Keratinocyte (primary cell): ENCODE data around the gene TNFSF15. TPM values are rescaled to one million over a fixed set of nuclear protein-coding genes. Genes with fewer than 3 reads are reported as not detected.

ENCODE experiments used
- DNase-seq: peaks from one replicate; pipeline ENCODE4 v3.0.0-alpha.2; 2011; ENCODE audit warnings: low read depth, missing footprints, low spot score
- FAIRE-seq: peaks from 2 replicates; lab custom pipeline; 2011; peaks lifted over from hg19 to GRCh38; lab: Jason Lieb, UNC
- H2AFZ ChIP-seq: 2 replicates; pipeline ENCODE4 v1.6.0; 2012; ENCODE audit warnings: low read length, control low read depth, inconsistent platforms; ENCODE audit not compliant: control insufficient read depth
- H3K27ac ChIP-seq: 2 replicates; pipeline ENCODE4 v1.5.1; 2011; ENCODE audit warnings: low read length; ENCODE audit not compliant: control insufficient read depth, insufficient read depth
- H3K27me3 ChIP-seq: 3 replicates; pipeline ENCODE4 v1.6.0; 2011; ENCODE audit warnings: low read length; ENCODE audit not compliant: control insufficient read depth, insufficient read depth; ENCODE audit errors: extremely low read depth
- H3K36me3 ChIP-seq, 2 experiments: 2 replicates in 1 of 2; 3 replicates in 1 of 2; pipeline ENCODE4 v1.5.1; 2011; ENCODE audit warnings: low read length in 2 of 2, mild to moderate bottlenecking in 1 of 2; ENCODE audit not compliant: control insufficient read depth in 2 of 2, insufficient read depth in 2 of 2; ENCODE audit errors: extremely low read depth in 1 of 2
- H3K4me1 ChIP-seq: 3 replicates; pipeline ENCODE4 v1.5.1; 2011; ENCODE audit warnings: low read length; ENCODE audit not compliant: control insufficient read depth, insufficient read depth; ENCODE audit errors: extremely low read depth
- H3K4me2 ChIP-seq: 3 replicates; pipeline ENCODE4 v1.6.0; 2011; ENCODE audit warnings: low read depth, low read length; ENCODE audit not compliant: control insufficient read depth, insufficient read depth; ENCODE audit errors: extremely low read depth
- H3K4me3 ChIP-seq, 3 experiments: fragments of 200-600 bp in 1 of 3; sonication (generic) in 1 of 3; 2 replicates in 2 of 3; 3 replicates in 1 of 3; pipeline ENCODE4 v1.5.1; 2011 to 2016; ENCODE audit warnings: low read length in 3 of 3, mild to moderate bottlenecking in 3 of 3, control low read depth in 2 of 3, inconsistent platforms in 1 of 3, low read depth in 1 of 3, mixed read lengths in 1 of 3, mixed run types in 1 of 3, moderate library complexity in 1 of 3; ENCODE audit not compliant: control insufficient read depth in 2 of 3, insufficient read depth in 2 of 3; ENCODE audit errors: extremely low read depth in 1 of 3
- H3K79me2 ChIP-seq: 2 replicates; pipeline ENCODE4 v1.6.0; 2012; ENCODE audit warnings: low read length; ENCODE audit not compliant: control insufficient read depth, insufficient read depth
- H3K9ac ChIP-seq: 3 replicates; pipeline ENCODE4 v1.6.0; 2011; ENCODE audit warnings: low read length; ENCODE audit not compliant: control insufficient read depth, insufficient read depth; ENCODE audit errors: extremely low read depth
- H3K9me1 ChIP-seq: 3 replicates; pipeline ENCODE4 v1.6.0; 2011; ENCODE audit warnings: low read length; ENCODE audit not compliant: control insufficient read depth, insufficient read depth; ENCODE audit errors: extremely low read depth
- H3K9me3 ChIP-seq: 2 replicates; pipeline ENCODE4 v1.5.1; 2012; ENCODE audit warnings: low read depth, low read length; ENCODE audit not compliant: control insufficient read depth
- H4K20me1 ChIP-seq: 3 replicates; pipeline ENCODE4 v1.6.0; 2011; ENCODE audit warnings: low read length; ENCODE audit not compliant: control insufficient read depth, insufficient read depth; ENCODE audit errors: extremely low read depth
- EZH2 ChIP-seq: IDR thresholded peaks from one replicate; pipeline ENCODE4 v1.6.1; 2012; ENCODE audit warnings: inconsistent platforms, mild to moderate bottlenecking, low read length, moderate library complexity
- dilution Hi-C: fragments of 300-500 bp; cut with MboI; formaldehyde crosslinking; loops from one replicate; pipeline ENCODE4 v1.7.0; 2020; ENCODE audit warnings: low sequenced_read_pairs; ENCODE audit not compliant: extremely low pct_ligation_motif_present
- polyA plus RNA-seq, 5 experiments: library from polyadenylated mRNA; depleted of rRNA in 3 of 5; stranded (reverse) in 3 of 5; stranded (forward) in 1 of 5; unstranded in 1 of 5; fragments of >200 nt; gene quantifications; 1 replicate in 1 of 5; 2 replicates in 3 of 5; 3 replicates in 1 of 5; pipeline versions ENCODE4 v1.2.1 to v1.2.3, GENCODE V29; 2011 to 2012; ENCODE audit warnings: missing spikeins in 2 of 5, low read depth in 1 of 5, low replicate concordance in 1 of 5
- TF ChIP-seq, protein P1 (sequence below), 3 experiments: IDR thresholded peaks in 1 of 3; conservative IDR thresholded peaks in 1 of 3; optimal IDR thresholded peaks in 1 of 3; 2 replicates in 2 of 3; 3 replicates in 1 of 3; pipeline versions ENCODE3 to v1.5.1; 2011; ENCODE audit warnings: low read length in 3 of 3, mild to moderate bottlenecking in 3 of 3, moderate library complexity in 2 of 3, control low read depth in 1 of 3, inconsistent platforms in 1 of 3; ENCODE audit not compliant: insufficient read depth in 2 of 3; ENCODE audit errors: extremely low read depth in 1 of 3

Gene TNFSF15
- polyA plus RNA-seq, 1 donor (not counting 4 experiments of a cell fraction or from before 2014, with no cell fraction given), result 1.1 TPM

DNA sequence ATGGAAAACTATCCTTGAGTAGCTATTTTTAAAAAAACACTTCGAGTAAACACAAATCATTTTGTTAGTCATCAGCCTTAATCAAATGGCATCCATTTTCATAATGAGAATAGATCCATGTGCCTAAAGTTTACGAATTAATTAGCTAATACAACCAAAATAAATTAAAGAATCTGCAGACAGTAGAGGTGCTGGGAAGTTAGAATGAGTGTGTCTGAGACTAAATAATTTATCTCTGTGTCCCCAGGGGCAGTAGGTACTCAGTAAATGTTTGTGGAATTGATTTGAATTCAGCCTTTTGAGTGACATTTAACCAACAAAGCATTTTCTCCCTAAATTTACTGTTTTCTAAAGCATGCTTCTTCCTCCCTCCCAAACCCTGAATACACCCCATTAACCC lies 18.6 kb downstream of the TNFSF15 start:
- no peaks in the 10 kb centered on the region for H3K27me3 ChIP-seq
- no peaks in the 10 kb centered on the region for H3K9me3 ChIP-seq
- TF ChIP-seq EZH2, result no peak
- TF ChIP-seq, protein P1, sequence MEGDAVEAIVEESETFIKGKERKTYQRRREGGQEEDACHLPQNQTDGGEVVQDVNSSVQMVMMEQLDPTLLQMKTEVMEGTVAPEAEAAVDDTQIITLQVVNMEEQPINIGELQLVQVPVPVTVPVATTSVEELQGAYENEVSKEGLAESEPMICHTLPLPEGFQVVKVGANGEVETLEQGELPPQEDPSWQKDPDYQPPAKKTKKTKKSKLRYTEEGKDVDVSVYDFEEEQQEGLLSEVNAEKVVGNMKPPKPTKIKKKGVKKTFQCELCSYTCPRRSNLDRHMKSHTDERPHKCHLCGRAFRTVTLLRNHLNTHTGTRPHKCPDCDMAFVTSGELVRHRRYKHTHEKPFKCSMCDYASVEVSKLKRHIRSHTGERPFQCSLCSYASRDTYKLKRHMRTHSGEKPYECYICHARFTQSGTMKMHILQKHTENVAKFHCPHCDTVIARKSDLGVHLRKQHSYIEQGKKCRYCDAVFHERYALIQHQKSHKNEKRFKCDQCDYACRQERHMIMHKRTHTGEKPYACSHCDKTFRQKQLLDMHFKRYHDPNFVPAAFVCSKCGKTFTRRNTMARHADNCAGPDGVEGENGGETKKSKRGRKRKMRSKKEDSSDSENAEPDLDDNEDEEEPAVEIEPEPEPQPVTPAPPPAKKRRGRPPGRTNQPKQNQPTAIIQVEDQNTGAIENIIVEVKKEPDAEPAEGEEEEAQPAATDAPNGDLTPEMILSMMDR (optimal IDR thresholded peaks at IDR 0.05 in 1 of 3, IDR thresholded peaks at IDR 0.05 in 1 of 3, conservative IDR thresholded peaks at IDR 0.05 in 1 of 3; ENCODE audit: extremely low read depth in 1 of 3, insufficient read depth in 2 of 3, low read length in 3 of 3), result no peak
- H3K4me2 ChIP-seq, result peak overlapping the region; percentile 63
- H3K4me3 ChIP-seq, result peak overlapping the region in 1 of 3 experiments; percentile 13
- no peaks in the 10 kb centered on the region for H3K36me3 ChIP-seq
- DNase-seq (no peak), FAIRE-seq (no peak)
- H3K27ac ChIP-seq, result peak overlapping the region; percentile 80
- H3K79me2 ChIP-seq, result no peaks in the 10 kb centered on the region
- peak overlapping the region; percentile 45 for H2AFZ ChIP-seq
- H4K20me1 ChIP-seq, result no peaks in the 10 kb centered on the region
- H3K9ac ChIP-seq, result no peak overlapping the region
- peaks cover 20% of the 10 kb centered on the region for H3K4me1 ChIP-seq
- dilution Hi-C loops, result no loop called here
- no peaks in the 10 kb centered on the region for H3K9me1 ChIP-seq

DNA sequence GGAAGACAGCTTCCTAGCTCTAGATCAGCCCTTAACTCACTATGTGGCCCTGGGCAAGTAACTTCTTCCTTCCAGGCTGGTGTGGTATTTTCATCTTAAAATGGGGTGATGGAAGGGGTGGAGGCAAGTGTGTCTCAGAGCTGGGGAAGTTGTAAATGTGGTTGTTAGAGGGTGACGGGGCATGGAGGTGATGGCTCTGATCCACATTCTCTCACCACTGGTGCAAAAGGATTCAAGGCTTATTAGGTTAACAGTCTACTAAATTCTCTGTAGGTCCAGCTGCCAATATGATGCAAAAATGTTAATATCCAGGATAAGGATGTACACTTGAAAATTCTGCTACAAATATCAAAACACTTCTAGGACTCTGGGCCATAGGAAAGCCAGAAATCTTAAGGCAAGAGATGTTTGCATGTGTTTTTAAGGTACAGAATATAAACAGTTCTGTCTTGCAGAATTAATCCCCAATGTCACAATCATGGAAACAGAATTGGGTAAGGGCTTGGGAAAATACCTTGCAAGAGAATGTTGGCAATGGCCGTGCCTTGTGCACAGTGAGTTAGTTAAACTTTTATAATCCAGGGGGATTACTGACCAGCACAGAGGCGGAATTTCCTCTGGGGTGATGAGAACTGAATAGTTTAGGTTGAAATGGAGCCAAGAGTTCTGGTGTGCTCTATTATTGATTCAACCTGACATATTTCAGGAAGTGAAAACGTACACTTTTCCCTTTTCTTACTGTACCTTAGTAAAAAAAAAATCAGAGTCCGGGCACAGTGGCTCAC lies 19.8 kb downstream of the TNFSF15 start:
- dilution Hi-C loops, result no loop called here
- Histone ChIP-seq H3K9ac (no peak overlapping the region), H3K9me1 (no peaks in the 10 kb centered on the region), H3K79me2 (no peaks in the 10 kb centered on the region), H3K4me1 (peaks cover 20% of the 10 kb centered on the region), H3K4me3 (no peak overlapping the region), H3K9me3 (no peaks in the 10 kb centered on the region), H3K36me3 (no peaks in the 10 kb centered on the region), H3K27ac (no peak overlapping the region), H3K27me3 (no peaks in the 10 kb centered on the region), H2AFZ (no peak overlapping the region), H3K4me2 (no peak overlapping the region), H4K20me1 (no peaks in the 10 kb centered on the region)
- DNase-seq (no peak), FAIRE-seq (no peak)
- no peak for TF ChIP-seq EZH2
- TF ChIP-seq, protein P1 (optimal IDR thresholded peaks at IDR 0.05 in 1 of 3, IDR thresholded peaks at IDR 0.05 in 1 of 3, conservative IDR thresholded peaks at IDR 0.05 in 1 of 3; ENCODE audit: extremely low read depth in 1 of 3, insufficient read depth in 2 of 3, low read length in 3 of 3), result no peak
